ENCODE results near the gene SS18.
"Not testable (repeated sequence)": the region's sequence is repeated elsewhere in the genome, so short reads cannot be mapped to it uniquely, and the experiment has no call there.

Gene SS18, protein sequence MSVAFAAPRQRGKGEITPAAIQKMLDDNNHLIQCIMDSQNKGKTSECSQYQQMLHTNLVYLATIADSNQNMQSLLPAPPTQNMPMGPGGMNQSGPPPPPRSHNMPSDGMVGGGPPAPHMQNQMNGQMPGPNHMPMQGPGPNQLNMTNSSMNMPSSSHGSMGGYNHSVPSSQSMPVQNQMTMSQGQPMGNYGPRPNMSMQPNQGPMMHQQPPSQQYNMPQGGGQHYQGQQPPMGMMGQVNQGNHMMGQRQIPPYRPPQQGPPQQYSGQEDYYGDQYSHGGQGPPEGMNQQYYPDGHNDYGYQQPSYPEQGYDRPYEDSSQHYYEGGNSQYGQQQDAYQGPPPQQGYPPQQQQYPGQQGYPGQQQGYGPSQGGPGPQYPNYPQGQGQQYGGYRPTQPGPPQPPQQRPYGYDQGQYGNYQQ

GRCh38 chr18:26090130-26091046, at the start of gene SS18:
TSS of gene SS18 (minus strand) at chr18:26090613. CDS start at chr18:26090569, 44 bp downstream.
- peak; percentile 58 for DNase-seq

DNA sequence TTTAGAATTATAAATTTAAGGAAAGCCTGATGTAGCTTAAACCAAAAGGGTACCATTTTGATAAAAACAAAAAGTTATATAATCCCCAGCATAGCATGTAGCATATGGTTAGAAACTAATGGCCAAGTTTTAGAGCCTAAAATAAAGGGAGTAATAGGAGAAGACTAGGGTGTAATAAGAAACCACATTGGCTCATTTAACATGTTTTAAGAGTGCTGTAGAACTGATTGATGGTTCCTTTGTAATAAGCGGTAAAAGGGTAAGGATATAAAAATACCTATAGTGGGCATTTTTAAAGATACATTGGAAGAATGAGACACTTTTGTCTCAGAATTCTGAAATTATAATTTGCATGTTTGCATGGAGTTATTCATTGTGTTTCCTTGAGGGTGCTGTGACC, 45.1 kb upstream of the SS18 start:
- DNase-seq: no peak

- DNase-seq: no peak
These were observed 43.7 kb upstream of the SS18 start for GRCh38 chr18:26134107-26134506.

DNA sequence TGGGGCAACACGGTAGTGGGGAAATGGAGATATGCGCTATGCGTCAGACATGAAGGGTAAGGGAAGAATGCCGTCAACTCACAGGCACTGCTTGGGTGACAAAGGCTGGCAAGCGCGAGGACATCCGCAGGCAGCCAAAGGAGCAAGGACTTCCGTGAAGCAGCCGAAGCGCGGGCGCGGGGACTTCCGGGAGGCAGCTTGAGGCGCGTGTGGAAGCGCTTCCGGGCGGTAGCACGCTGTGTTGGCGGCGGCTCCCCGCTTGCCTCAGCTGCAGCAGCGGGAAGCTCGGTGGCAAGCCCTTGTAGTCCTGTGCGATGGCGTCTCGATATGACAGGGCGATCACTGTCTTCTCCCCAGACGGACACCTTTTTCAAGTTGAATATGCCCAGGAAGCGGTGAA, 43.2 kb upstream of the SS18 start, which contains the start of gene PSMA8:
PSMA8 (plus strand) TSS at position 218 of the 400 bp plus-strand sequence; CDS start at position 315, 97 bp downstream.
- no peak for DNase-seq

DNA sequence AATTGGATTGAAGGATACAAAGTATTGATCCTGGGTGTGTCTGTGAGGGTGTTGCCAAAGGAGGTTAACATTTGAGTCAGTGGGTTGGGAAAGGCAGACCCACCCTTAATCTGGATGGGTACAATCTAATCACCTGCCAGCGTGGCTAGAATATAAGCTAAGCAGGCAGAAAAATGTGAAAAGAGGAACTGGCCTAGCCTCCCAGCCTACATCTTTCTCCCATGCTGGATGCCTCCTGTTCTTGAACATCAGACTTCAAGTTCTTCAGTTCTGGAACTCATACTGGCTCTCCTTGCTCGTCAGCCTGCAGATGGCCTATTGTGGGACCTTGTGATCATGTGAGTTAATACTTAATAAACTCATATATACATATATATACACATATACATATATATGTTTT, 37.8 kb upstream of the SS18 start:
- DNase-seq: not testable (repeated sequence)

- DNase-seq: no peak
These were observed 37.4 kb upstream of the SS18 start for GRCh38 chr18:26127786-26128185.

DNA sequence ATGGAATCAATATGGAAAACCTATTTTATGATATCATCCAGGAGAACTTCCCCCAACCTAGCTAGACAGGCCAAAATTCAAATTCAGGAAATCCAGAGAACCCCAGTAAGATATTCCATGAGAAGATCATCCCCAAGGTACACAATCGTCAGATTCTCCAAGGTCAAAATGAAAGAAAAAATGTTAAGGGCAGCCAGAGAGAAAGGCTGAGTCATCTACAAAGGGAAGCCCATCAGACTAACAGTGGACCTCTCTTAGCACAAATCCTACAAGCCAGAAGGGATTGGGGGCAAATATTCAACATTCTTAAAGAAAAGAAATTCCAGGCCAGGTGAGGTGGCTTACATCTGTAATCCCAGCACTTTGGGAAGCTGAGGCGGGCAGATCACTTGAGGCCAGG, 31.6 kb upstream of the SS18 start:
- not testable (repeated sequence) for DNase-seq

GRCh38 chr18:26121476-26121875, 31.1 kb upstream of the SS18 start:
- DNase-seq: no peak

DNA sequence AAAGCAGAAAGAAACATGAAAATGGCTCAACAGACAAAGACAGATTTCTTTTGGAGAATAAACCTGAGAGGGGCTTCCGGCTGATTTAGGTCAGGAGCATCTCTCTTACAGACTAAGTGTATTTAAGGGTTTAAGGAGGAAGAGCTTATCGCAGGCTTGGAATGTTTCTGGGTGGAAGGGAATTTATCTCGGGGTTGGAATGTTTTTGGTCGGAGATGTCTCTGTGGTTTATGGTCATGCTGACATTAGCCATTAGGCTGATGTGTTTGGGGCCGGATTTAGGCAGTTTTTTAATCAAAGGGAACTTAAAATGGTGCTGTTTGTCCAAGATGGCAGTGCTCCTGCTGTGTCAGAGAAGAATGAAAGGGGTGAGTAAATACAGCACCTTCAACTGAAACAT, 28.8 kb upstream of the SS18 start:
- no peak for DNase-seq

DNA sequence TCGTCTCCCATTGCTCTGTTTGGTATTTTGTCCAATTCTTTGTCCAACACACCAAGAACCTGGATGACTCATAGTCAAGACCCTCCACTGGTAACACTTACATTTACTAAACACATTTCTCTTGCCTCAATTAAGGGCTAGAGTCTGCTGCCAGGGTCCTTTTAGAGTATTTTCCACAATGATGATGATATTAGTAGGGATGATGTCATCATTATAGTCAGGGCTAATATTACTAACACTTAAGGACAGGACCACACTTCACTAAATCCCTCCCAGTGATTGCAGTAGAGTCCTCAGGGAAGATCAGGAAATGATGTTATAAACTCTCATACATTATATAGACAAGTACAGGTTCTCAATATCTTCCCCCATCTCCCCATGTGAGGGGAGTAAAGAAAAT, 13.6 kb upstream of the SS18 start:
- no peak for DNase-seq

- no peak for DNase-seq
These were observed 13.2 kb upstream of the SS18 start for GRCh38 chr18:26103579-26103978.

DNA sequence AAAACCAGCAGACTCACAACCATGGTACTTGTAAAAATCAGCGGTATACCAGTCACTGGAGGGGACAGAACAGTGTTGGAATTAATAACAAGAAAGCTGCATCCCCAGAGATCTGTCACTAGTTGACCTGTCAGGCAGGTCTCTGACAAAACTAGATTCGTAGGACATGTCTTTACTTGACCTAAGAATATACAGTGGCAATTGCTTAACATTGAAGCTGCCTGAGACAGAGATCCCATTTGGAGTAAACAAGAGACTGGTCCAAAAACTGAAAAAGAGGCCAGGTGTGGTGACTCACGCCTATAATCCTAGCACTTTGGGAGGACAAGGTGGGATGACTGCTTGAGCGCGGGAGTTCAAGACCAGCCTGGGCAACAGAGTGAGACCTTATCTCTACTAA, 7.2 kb upstream of the SS18 start:
- no peak for DNase-seq

- DNase-seq: no peak
These were observed 6.4 kb upstream of the SS18 start for GRCh38 chr18:26096852-26097251.

DNA sequence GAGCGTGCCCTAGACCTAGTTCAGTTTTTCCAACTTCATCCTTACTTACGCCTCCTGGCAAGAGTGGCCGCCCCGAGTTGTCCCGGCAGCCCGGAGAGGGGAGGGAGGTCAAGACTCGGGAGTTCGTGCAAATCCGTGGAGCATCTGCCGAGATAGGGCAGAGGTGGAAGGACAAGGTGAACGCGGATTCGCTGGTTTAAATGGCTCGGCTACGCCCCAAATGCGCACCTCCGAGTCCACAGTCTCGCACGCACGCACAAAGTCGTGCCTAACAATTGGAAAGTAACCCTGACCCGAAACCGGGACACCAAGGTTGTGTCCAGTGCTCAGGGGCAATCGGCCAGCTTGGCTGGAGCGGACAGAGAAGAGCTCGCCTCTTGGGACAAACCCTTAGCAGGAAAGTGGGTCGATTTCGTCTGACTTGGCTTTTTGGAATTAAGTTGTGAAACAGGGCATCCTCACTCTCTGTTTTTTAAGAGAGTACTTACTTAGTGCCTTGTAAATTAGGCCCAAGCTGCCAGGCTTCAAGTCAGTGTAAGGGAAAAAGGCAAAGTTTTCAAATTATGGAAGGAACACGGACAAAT, 726 bp upstream of the SS18 start:
- no peak for DNase-seq

GRCh38 chr18:26089293-26090129, 902 bp downstream of the SS18 start:
- no peak for DNase-seq

GRCh38 chr18:26088487-26088886, 1.9 kb downstream of the SS18 start:
- DNase-seq: no peak

- no peak for DNase-seq
These were observed 3.5 kb downstream of the SS18 start for GRCh38 chr18:26086959-26087358.

DNA sequence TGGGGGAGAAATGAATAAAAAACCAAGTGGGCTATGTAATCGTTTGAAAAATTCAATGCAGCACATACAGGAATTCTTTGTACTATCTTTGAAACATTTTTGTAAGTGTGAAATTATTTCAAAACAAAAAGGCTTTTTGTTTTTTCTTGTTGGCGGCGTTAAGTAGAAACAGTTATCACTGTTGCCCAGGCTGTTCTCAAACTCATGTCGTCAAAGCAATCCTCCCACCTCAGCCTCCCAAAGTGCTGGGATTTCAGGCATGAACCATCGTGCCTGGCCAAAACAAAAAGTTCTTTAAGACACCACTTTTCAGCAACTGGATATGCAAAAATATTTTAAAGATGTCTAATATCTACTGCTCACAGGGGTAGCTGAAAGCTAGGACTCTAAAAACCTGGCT, 5.4 kb downstream of the SS18 start:
- no peak for DNase-seq

- no peak for DNase-seq
These were observed 7.3 kb downstream of the SS18 start for GRCh38 chr18:26083099-26083498.

DNA sequence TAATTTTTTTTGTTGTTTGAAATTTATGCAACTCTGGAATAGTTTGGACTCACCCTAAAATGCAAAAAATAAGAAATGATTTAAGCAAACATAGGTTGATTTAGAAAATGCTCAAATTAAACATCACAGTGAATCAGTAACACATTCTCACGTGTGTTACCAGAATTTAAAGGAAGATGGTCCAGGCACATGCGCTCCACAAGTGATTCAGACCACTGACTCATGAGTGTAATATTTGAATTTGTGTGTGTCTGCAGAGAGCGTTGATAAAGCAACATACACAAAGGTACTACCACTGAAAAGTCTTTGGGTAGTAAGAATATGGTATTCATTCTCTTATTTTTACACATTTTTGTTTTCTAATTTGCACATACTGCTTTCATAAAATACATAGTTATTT, 7.9 kb downstream of the SS18 start:
- DNase-seq: no peak

GRCh38 chr18:26074246-26074645, 16.2 kb downstream of the SS18 start:
- DNase-seq: no peak

GRCh38 chr18:26073758-26074157, 16.7 kb downstream of the SS18 start:
- no peak for DNase-seq

DNA sequence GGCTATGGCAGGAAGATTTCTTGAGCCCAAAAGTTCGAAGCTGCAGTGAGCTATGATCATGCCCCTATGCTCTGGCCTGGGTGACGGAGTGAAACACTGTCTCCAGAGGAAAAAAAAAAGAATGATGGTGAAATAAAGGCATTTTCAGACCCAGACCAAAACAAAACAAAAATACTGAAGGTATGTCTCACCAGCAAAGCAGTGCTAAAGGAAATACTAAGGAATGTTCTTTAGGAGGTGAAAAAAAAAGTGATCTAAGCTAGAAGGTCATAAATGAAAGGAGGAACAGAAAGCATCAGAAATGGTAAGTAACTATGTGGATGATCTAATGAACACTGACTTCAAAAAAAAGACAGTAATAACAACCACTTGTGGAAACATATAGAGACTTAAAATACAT, 18.7 kb downstream of the SS18 start:
- no peak for DNase-seq

Data from NCI-H1694 (cell line).